ENCODE measurements around the gene ADAM15. TPM values are rescaled to one million over a fixed set of nuclear protein-coding genes. Genes with fewer than 3 reads are reported as not detected.

ADAM15 gene
- total and polyA plus RNA-seq, 2 experiments from 2014 or later = 19.5 to 25.2 TPM

DNA sequence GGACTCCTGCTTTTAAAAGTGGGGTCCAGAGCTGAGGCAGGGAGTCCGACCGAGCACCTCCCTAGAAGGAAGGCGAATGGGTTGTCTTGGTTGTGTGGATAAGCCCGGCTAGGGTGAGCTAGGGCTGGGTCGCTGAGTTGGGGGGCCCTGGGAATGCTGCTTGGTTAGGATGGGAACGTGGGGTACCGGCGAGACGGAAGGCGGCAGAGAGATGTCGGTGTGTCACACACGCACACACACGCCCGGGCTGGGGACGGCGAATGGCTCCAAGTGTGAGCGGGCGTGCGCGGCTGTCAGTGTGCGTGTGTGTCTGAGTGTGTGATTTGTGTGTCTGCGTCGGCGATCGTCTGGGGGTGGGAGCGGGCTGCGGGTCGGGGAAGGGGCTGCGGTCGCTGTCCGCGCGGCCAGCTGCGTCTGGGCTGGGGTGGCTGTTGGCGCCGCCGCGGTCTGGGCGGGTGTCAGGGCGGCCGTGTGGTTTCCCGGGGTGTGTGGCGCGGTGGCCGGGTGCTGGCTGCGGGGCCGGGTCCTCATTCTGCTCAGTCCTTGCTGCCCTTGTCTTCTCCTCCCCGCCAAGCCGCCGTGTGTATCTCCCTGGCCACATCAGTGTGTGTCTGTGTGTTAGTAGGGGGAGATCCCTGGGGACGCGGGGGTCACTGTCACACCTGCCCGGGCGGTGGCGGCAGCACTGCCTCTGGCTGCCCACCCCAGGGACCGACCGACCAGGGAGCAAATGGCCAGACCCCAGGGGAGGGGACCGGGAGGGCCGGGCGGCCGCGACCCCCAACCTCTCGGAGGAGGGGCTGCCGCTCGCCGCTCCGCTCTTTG is 28.6 kb downstream of the ADAM15 start:
- no peaks in the 10 kb centered on the region for H3K9me3 ChIP-seq (ENCODE audit: low read depth)
- H3K36me3 ChIP-seq = no peaks in the 10 kb centered on the region
- H3K27me3 ChIP-seq = peaks cover 26% of the 10 kb centered on the region
- peak overlapping the region; percentile 45 for H3K4me3 ChIP-seq
- TF ChIP-seq, protein P1, sequence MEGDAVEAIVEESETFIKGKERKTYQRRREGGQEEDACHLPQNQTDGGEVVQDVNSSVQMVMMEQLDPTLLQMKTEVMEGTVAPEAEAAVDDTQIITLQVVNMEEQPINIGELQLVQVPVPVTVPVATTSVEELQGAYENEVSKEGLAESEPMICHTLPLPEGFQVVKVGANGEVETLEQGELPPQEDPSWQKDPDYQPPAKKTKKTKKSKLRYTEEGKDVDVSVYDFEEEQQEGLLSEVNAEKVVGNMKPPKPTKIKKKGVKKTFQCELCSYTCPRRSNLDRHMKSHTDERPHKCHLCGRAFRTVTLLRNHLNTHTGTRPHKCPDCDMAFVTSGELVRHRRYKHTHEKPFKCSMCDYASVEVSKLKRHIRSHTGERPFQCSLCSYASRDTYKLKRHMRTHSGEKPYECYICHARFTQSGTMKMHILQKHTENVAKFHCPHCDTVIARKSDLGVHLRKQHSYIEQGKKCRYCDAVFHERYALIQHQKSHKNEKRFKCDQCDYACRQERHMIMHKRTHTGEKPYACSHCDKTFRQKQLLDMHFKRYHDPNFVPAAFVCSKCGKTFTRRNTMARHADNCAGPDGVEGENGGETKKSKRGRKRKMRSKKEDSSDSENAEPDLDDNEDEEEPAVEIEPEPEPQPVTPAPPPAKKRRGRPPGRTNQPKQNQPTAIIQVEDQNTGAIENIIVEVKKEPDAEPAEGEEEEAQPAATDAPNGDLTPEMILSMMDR (IDR thresholded peaks at IDR 0.05; ENCODE audit: low read depth, low read length) = no peak
- DNase-seq (ENCODE audit: low read depth in 1 of 2, low spot score in 1 of 2) = peak in 1 of 2 donors; percentile 59
- H3K4me1 ChIP-seq (ENCODE audit: low read depth) = peaks cover 10% of the 10 kb centered on the region
- H3K27ac ChIP-seq = no peak overlapping the region

DNA sequence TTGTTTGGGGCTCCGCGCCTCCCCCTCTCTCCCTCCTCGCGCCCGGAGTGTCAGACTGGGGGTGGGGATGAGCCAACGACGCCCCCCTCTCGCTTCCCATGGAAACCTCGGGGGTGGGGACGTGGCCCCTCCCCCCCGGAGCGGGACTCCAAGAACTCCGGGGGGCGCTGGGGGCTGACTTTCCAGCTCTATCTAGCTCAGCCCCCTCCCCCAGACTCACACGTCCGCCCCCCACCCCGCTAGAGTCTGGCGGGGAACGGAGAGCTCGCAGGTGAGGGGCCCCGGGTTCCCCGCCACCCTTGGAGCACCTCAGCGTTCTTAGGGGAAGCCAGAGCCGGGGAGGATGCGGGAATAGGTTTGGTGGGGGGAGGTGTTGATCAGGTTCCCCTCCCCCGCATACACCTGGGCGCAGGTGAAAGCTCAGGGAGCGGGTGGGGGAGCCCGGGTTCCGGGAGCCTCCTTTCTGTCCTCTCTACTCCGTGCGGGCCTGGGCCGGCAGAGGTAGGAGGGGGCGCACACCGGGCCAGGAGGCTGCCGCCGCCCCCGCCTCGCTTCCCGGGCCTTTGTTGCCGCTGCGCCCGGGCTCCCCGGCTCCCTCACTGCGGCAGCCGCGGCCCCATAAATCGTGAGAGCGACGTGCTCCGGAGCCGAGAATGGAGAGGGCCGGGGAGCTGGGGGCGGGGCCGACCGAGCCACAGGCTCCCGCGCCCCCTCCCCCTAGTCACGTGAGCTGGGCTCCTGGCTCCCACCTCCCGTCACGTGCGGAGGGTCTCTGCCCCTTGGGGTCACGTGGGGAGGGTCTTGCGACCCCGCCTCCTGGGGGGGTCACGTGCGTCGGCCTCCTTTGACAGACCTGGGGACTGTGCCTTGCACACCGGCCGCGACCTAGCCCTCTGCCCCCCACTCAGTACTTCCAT is 29.5 kb downstream of the ADAM15 start:
- Histone ChIP-seq H3K27me3 (peaks cover 26% of the 10 kb centered on the region), H3K9me3 (ENCODE audit: low read depth) (no peaks in the 10 kb centered on the region), H3K4me3 (peak overlapping the region; percentile 45), H3K36me3 (no peaks in the 10 kb centered on the region), H3K4me1 (ENCODE audit: low read depth) (peaks cover 10% of the 10 kb centered on the region), H3K27ac (no peak overlapping the region)
- DNase-seq (ENCODE audit: low read depth in 1 of 2, low spot score in 1 of 2) = peak in 1 of 2 donors; percentile 97
- TF ChIP-seq, protein P1 (IDR thresholded peaks at IDR 0.05; ENCODE audit: low read depth, low read length) = no peak

DNA sequence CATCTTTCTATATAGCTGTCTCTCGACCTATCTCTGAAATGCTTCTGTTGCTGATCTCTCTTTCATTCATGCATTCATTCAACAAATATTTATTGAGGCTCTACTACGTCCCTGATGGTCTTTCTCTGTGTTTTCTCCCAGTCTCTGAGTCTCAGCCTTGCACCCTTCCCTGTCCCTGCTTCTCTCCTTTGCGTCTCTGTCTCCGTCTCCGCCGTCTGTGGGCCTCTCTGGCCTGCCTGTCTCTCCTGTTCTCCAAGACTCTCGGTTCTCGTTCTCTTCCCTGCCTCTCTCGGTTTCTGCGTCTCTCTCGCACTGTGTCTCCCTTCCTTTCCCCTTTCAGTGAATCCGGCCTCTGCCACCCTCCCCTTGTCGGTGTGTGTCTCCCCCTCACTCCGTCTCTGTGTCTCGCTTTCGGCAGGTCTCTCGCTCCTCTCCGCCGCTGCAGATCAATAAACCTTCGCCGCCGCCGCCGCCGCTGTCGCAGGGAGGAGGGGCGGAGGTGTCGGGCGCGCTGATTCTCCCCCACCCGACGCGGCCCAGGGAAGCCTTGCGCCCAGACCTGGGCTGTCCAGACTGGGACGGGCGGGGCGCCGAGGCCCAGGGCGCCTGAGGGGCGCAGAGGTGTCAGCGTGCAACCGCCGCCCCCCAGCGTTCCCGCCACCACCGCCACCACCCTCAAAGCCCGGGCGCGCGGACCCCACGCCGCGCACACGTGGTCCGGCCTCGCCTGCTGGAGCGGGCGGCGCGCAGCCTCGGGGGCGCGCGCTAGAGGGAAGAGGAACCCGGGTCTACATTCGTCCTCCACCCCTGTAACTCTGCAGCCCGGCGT is 30.6 kb downstream of the ADAM15 start:
- Histone ChIP-seq H3K4me3 (peak overlapping the region; percentile 8), H3K27me3 (peaks cover 26% of the 10 kb centered on the region), H3K27ac (no peak overlapping the region), H3K9me3 (ENCODE audit: low read depth) (no peaks in the 10 kb centered on the region), H3K4me1 (ENCODE audit: low read depth) (peaks cover 10% of the 10 kb centered on the region), H3K36me3 (no peaks in the 10 kb centered on the region)
- TF ChIP-seq, protein P1 (IDR thresholded peaks at IDR 0.05; ENCODE audit: low read depth, low read length) = no peak
- peak in 1 of 2 donors; percentile 34 for DNase-seq (ENCODE audit: low read depth in 1 of 2, low spot score in 1 of 2)

DNA sequence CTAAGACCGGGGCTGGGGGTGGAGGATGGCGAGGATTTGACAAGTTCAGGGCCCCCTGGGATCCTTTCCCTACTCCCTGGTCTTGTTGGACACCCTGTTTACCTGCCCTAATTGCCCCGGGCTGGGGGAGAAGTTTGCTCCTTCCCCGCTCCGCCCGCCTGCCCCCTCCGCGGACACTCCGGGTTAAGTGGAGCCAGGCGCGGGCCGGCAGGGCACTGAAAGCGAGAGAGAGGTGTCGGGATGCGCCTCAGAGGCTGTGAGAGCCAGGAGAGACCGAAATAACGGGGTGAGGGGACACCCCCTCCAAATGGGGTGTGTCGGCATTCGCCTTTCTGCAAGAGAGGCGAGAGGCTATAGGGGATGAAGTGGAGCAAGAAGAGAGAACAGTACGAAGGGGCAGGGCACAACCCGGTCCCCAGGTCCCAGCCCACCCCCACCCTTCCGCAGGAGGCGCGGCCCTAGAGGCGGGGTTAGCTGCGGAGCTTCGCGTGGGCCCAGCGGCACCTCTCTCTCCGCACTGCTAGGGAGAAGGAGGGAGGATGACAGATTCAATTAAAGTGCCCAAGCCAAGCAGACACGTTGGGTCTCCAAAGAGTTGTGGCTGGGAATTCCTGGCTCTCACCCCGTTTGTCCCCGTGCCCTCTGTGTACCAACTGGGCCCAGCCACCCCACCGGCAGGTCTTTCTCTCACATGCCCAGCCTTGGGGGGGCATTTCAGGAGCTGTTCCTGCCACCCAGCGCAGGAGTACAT is 31.4 kb downstream of the ADAM15 start:
- DNase-seq (ENCODE audit: low read depth in 1 of 2, low spot score in 1 of 2) = peak in 1 of 2 donors; percentile 23
- Histone ChIP-seq H3K4me1 (ENCODE audit: low read depth) (peaks cover 14% of the 10 kb centered on the region), H3K9me3 (ENCODE audit: low read depth) (no peaks in the 10 kb centered on the region), H3K27ac (no peak overlapping the region), H3K27me3 (peaks cover 26% of the 10 kb centered on the region), H3K36me3 (no peaks in the 10 kb centered on the region), H3K4me3 (peak overlapping the region; percentile 8)
- TF ChIP-seq, protein P1 (IDR thresholded peaks at IDR 0.05; ENCODE audit: low read depth, low read length) = no peak

Measured in cardiac muscle cell (in vitro differentiated cells and primary cell).